ENCODE measurements around the gene UBTFL1.
"Not testable (repeated sequence)": the region's sequence is repeated elsewhere in the genome, so short reads cannot be mapped to it uniquely, and the experiment has no call there.

The UBTFL1 gene, protein sequence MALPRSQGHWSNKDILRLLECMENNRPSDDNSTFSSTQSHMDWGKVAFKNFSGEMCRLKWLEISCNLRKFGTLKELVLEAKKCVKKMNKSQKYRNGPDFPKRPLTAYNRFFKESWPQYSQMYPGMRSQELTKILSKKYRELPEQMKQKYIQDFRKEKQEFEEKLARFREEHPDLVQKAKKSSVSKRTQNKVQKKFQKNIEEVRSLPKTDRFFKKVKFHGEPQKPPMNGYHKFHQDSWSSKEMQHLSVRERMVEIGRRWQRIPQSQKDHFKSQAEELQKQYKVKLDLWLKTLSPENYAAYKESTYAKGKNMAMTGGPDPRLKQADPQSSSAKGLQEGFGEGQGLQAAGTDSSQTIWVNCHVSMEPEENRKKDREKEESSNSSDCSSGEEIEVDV

DNA sequence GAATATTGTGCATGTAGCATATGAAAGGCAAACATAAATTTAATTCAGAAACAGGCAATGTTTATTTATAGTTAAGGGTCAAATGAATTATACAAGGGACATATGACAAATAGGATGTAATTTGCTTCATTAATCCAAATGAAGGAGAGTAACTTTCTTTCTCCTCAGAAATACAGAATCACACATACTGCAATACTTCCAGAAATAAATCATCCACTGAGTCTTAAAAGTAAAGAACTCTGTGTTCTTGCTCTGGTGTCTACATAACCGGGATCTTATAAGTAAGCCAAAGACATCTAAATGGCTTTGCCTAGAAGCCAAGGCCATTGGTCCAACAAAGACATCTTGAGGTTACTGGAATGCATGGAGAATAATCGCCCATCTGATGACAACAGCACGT is at the start of gene UBTFL1:
TSS of gene UBTFL1 (plus strand) at position 301 of the 400 bp plus-strand sequence. CDS start at position 301, 0 bp downstream.
- DNase-seq, result not testable (repeated sequence)

- not testable (repeated sequence) for DNase-seq
These were observed 34.0 kb upstream of the UBTFL1 start for GRCh38 chr11:90051591-90052209.

- DNase-seq, result not testable (repeated sequence)
These were observed 33.4 kb upstream of the UBTFL1 start for GRCh38 chr11:90052311-90052710.

GRCh38 chr11:90053545-90053944 is 32.2 kb upstream of the UBTFL1 start:
- DNase-seq, result not testable (repeated sequence)

DNA sequence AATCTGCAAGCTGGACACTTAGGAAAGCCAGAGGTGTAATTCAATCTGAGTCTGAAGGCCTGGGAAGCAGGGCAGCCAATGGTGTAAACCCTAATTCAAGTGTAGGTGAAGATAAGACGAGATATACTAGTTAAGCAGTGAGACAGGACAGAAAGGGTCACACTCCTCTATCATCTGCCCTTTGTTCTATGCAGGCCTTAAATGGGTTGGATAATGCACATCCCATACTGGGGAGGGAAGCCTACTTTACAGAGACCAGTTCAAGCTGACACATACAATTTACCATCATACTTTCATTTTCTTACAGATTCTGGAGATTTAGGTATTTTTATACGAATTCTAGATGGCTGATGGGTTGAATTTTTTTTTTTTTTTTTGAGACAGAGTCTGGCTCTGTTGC is 3.0 kb downstream of the UBTFL1 start:
- not testable (repeated sequence) for DNase-seq

DNA sequence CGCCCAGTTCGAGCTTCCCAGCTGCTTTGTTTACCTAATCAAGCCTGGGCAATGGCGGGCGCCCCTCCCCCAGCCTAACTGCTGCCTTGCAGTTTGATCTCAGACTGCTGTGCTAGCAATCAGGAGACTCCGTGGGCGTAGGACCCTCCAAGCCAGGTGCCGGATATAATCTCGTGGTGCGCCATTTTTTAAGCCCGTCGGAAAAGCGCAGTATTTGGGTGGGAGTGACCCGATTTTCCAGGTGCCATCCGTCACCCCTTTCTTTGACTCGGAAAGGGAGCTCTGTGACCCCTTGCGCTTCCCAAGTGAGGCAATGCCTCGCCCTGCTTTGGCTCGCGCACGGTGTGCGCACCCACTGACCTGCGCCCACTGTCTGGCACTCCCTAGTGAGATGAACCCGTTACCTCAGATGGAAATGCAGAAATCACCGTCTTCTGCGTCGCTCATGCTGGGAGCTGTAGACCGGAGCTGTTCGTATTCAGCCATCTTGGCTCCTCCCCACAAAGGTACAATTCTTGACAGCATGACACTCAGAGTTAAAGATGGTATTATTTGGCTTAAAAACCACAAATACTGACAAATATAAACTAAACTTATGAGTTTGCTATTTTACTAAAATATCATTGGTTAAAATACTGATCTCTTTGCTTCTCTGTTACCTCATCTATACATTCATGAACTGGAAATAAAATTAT is 9.6 kb downstream of the UBTFL1 start:
- not testable (repeated sequence) for DNase-seq

- DNase-seq, result not testable (repeated sequence)
These were observed 12.5 kb downstream of the UBTFL1 start for GRCh38 chr11:90098261-90098660.

- no peak for DNase-seq
These were observed 14.7 kb downstream of the UBTFL1 start for GRCh38 chr11:90100431-90100830.

DNA sequence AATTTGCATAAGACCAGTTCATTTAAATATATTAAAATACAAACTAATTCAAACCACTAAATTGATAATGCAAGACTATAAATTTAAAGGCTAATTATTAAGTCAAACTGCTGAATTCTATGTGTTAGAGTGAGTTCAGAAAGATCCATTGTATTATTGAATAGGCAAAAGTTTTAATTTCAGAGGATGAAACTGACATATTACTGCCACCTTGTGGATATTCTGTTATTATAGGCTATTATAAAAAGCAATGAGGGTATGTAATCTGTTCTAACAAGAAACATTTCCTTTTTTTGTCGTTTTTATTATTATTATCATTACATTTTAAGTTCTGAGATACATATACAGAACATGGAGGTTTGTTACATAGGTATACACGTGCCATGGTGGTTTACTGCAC is 27.8 kb downstream of the UBTFL1 start:
- peak; percentile 33 for DNase-seq

DNA sequence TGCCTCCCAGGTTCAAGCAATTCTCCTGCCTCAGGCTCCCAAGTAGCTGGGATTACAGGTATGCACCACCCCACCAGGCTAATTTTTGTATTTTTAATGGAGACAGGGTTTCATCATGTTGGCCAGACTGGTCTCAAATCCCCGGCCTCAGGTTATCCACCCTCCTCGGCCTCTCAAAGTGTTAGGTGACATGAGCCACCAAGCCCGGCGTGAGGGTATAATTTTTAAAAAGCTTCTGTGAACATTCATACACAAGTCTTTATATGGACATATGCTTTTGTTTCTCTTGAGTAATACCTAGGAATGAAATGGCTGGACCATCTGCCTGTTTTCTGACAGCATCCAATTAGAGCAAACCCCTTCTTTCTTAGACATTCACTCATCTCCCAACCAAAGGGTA is 34.4 kb downstream of the UBTFL1 start:
- no peak for DNase-seq

DNA sequence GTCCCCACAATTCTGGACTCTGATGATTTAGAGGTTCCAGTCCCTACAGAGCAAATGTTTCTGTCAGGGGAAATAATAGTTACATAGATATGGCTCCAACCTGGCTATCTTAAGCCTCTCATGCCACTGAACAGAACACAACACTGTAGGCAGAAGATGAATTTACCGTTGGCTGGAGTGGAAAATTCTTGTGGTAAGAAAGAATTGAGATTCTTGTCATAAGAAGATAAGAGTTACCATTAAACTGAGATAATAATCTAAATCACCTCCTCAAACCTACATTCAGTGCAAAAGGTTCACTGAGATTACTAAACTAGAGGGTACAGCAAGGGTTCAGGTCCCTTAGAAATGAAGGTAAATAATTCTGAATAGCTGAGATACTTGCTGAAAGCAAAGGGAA is 38.6 kb downstream of the UBTFL1 start:
- DNase-seq, result no peak

- DNase-seq, result no peak
These were observed 39.2 kb downstream of the UBTFL1 start for GRCh38 chr11:90124946-90125345.

DNA sequence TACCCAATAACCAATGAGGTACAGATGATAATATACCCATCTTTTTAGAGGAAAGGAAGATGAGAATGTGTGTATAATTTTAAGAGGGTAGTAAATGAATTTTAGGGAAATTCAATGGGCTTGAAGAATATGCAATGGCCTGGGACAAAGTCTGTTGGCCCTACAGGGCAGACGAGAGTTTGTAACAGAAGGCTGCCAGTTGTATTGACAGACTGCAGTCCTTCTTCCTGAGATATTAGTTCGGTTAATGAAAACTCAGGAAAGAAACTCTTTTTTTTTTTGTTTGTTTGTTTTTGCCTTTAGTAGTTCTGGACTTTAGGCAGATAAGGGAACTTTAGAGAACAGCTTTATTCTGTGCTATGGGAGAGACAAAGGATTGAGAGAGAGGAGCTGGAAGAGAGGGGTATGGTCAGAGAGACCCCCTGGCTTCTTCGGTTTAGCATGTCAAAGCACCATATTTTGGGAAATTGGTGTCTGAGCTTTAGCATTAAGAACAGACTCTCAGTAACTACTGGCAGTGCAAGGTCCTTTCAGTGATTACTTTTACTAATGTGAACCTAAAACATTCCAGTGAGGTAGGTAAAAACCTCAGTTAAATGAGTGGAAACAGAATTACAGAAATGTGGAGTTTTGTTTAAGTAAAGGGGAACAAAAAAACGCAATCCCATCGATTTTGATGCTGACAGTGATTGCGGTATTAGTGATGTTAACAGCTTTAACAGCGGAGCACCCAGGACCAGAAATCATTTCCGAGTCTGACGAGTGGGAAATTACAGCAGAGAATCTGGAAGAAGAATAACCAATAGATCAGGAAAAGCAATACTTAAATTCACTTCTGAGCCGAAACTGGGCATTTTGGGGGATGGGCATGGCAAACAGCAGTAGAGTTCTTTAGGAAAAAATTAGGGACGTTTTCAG is 48.1 kb downstream of the UBTFL1 start:
- DNase-seq, result no peak

- no peak for DNase-seq
These were observed 48.8 kb downstream of the UBTFL1 start, which contains the start of gene NAALAD2 for GRCh38 chr11:90134478-90135003. Gene NAALAD2 (plus strand): TSS chr11:90134663. CDS start chr11:90134759, 96 bp downstream.

- no peak for DNase-seq
These were observed 49.3 kb downstream of the UBTFL1 start for GRCh38 chr11:90135016-90135415.

Data from NCI-H1105 treated with DMSO at 0.1 percent for 48 hours (cell line).